ENCODE results near the gene FOSB.

- no peak for TF ChIP-seq EZH2 (IDR thresholded peaks at IDR 0.05; ENCODE audit: insufficient read depth, low read length)
- TF ChIP-seq CTCF (IDR thresholded peaks at IDR 0.05; ENCODE audit: insufficient read depth, low read depth, low read length), result no peak
These were observed 25.4 kb upstream of the FOSB start for GRCh38 chr19:45442408-45442777.
